Osteocyte (in vitro differentiated cells): ENCODE data around the gene SLC52A1. TPM values are rescaled to one million over a fixed set of nuclear protein-coding genes. Genes with fewer than 3 reads are reported as not detected.

Source experiments
- DNase-seq: peaks from one replicate; pipeline ENCODE4 v3.0.0; 2021; ENCODE audit warnings: mixed read lengths; ENCODE audit not compliant: unreplicated experiment; ENCODE audit errors: extremely low spot score
- H3K27ac Mint-ChIP-seq: one replicate; pipeline ENCODE4 v1.8.0; 2021; ENCODE audit warnings: mild to moderate bottlenecking, mixed read lengths; ENCODE audit not compliant: unreplicated experiment
- H3K27me3 Mint-ChIP-seq: one replicate; pipeline ENCODE4 v1.8.0; 2021; ENCODE audit warnings: mixed read lengths; ENCODE audit not compliant: unreplicated experiment
- H3K36me3 Mint-ChIP-seq: one replicate; pipeline ENCODE4 v1.8.0; 2021; ENCODE audit warnings: mixed read lengths; ENCODE audit not compliant: unreplicated experiment
- H3K4me1 Mint-ChIP-seq: one replicate; pipeline ENCODE4 v1.8.0; 2021; ENCODE audit warnings: mixed read lengths; ENCODE audit not compliant: unreplicated experiment
- H3K4me3 Mint-ChIP-seq: one replicate; pipeline ENCODE4 v1.8.0; 2021; ENCODE audit warnings: mild to moderate bottlenecking, moderate library complexity, mixed read lengths; ENCODE audit not compliant: unreplicated experiment
- H3K9me3 Mint-ChIP-seq: one replicate; pipeline ENCODE4 v1.8.0; 2021; ENCODE audit warnings: mixed read lengths; ENCODE audit not compliant: unreplicated experiment
- CTCF ChIP-seq: fragments of 200-600 bp; sonication (generic); IDR thresholded peaks from 2 replicates; pipeline ENCODE4 v1.5.0; 2021; ENCODE audit warnings: antibody characterized with exemption, mild to moderate bottlenecking, moderate library complexity
- total RNA-seq: library from RNA; stranded (reverse); gene quantifications from 2 replicates; pipeline ENCODE4 v1.2.1, GENCODE V29; 2021

Gene SLC52A1
- total RNA-seq, 1 donor from 2014 or later: not detected

GRCh38 chr17:5069724-5070123, 34.5 kb upstream of the SLC52A1 start:
- no peak for DNase-seq
- no peak overlapping the region for H3K4me3 Mint-ChIP-seq
- peaks cover 5% of the 10 kb centered on the region for H3K4me1 Mint-ChIP-seq
- H3K27me3 Mint-ChIP-seq: peaks cover 21% of the 10 kb centered on the region
- H3K27ac Mint-ChIP-seq: no peak overlapping the region
- H3K9me3 Mint-ChIP-seq: no peaks in the 10 kb centered on the region
- H3K36me3 Mint-ChIP-seq: no peaks in the 10 kb centered on the region
- no peak for TF ChIP-seq CTCF

GRCh38 chr17:5068236-5068635, 33.0 kb upstream of the SLC52A1 start:
- Mint-ChIP-seq H3K4me3 (no peak overlapping the region), H3K9me3 (no peaks in the 10 kb centered on the region), H3K36me3 (no peaks in the 10 kb centered on the region), H3K27ac (no peak overlapping the region), H3K27me3 (peaks cover 17% of the 10 kb centered on the region), H3K4me1 (peaks cover 5% of the 10 kb centered on the region)
- no peak for TF ChIP-seq CTCF
- DNase-seq: no peak

GRCh38 chr17:5065227-5065744, 30.1 kb upstream of the SLC52A1 start:
- DNase-seq: no peak
- Mint-ChIP-seq H3K9me3 (no peaks in the 10 kb centered on the region), H3K4me1 (peaks cover 5% of the 10 kb centered on the region), H3K27ac (no peak overlapping the region), H3K36me3 (no peaks in the 10 kb centered on the region), H3K27me3 (peaks cover 9% of the 10 kb centered on the region), H3K4me3 (no peak overlapping the region)
- no peak for TF ChIP-seq CTCF

GRCh38 chr17:5055543-5055942, 20.3 kb upstream of the SLC52A1 start:
- DNase-seq: no peak
- Mint-ChIP-seq H3K27me3 (peaks cover 16% of the 10 kb centered on the region), H3K36me3 (no peaks in the 10 kb centered on the region), H3K4me3 (no peak overlapping the region), H3K9me3 (no peaks in the 10 kb centered on the region), H3K27ac (no peak overlapping the region), H3K4me1 (no peaks in the 10 kb centered on the region)
- TF ChIP-seq CTCF: no peak

- no peak overlapping the region for H3K4me3 Mint-ChIP-seq
- no peak for DNase-seq
- H3K9me3 Mint-ChIP-seq: no peaks in the 10 kb centered on the region
- H3K27ac Mint-ChIP-seq: no peak overlapping the region
- H3K27me3 Mint-ChIP-seq: no peaks in the 10 kb centered on the region
- no peak for TF ChIP-seq CTCF
- H3K36me3 Mint-ChIP-seq: no peaks in the 10 kb centered on the region
- H3K4me1 Mint-ChIP-seq: no peaks in the 10 kb centered on the region
Measured at GRCh38 chr17:5050278-5050677, 15.1 kb upstream of the SLC52A1 start.
